NCI-H2029 (cell line): ENCODE results near the gene GDF15.
"Not testable (repeated sequence)": the region's sequence is repeated elsewhere in the genome, so short reads cannot be mapped to it uniquely, and the experiment has no call there.

Experiments
- DNase-seq: peaks from one replicate; lab custom pipeline; 2025; lab: John Stamatoyannopoulos, UW

Gene GDF15

GRCh38 chr19:18364277-18364825 is 21.6 kb upstream of the GDF15 start:
- DNase-seq: not testable (repeated sequence)

GRCh38 chr19:18364826-18365528 is 21.0 kb upstream of the GDF15 start:
- DNase-seq: peak; percentile 92

- DNase-seq: no peak
Measured at GRCh38 chr19:18366021-18366435, 19.9 kb upstream of the GDF15 start.

- no peak for DNase-seq
Measured at GRCh38 chr19:18368504-18369222, 17.3 kb upstream of the GDF15 start.

- no peak for DNase-seq
Measured at GRCh38 chr19:18373407-18373891, 12.5 kb upstream of the GDF15 start.

- DNase-seq: no peak
Measured at GRCh38 chr19:18373892-18374629, 11.9 kb upstream of the GDF15 start.

- no peak for DNase-seq
Measured at GRCh38 chr19:18377026-18377425, 8.9 kb upstream of the GDF15 start.

GRCh38 chr19:18379803-18380747 is 5.9 kb upstream of the GDF15 start:
- peak; percentile 81 for DNase-seq

GRCh38 chr19:18380843-18381242 is 5.1 kb upstream of the GDF15 start:
- no peak for DNase-seq

GRCh38 chr19:18383622-18384021 is 2.3 kb upstream of the GDF15 start:
- DNase-seq: not testable (repeated sequence)

- no peak for DNase-seq
Measured at GRCh38 chr19:18384775-18385174, 1.2 kb upstream of the GDF15 start.

- DNase-seq: no peak
Measured at GRCh38 chr19:18385359-18385674, 641 bp upstream of the GDF15 start.

GRCh38 chr19:18386543-18387271 is 749 bp downstream of the GDF15 start:
- no peak for DNase-seq

GRCh38 chr19:18388100-18388959 is 2.4 kb downstream of the GDF15 start:
- peak; percentile 90 for DNase-seq

- no peak for DNase-seq
Measured at GRCh38 chr19:18388960-18389725, 3.2 kb downstream of the GDF15 start.

GRCh38 chr19:18389726-18390064 is 3.7 kb downstream of the GDF15 start:
- DNase-seq: no peak

- DNase-seq: no peak
Measured at GRCh38 chr19:18390065-18390907, 4.3 kb downstream of the GDF15 start.

GRCh38 chr19:18391509-18392075 is 5.6 kb downstream of the GDF15 start:
- no peak for DNase-seq
